Measurements from ENCODE around the gene FIZ1. TPM values are rescaled to one million over a fixed set of nuclear protein-coding genes. Genes with fewer than 3 reads are reported as not detected.

Gene FIZ1
- total RNA-seq, 1 donor from 2014 or later, result 20.4 TPM

DNA sequence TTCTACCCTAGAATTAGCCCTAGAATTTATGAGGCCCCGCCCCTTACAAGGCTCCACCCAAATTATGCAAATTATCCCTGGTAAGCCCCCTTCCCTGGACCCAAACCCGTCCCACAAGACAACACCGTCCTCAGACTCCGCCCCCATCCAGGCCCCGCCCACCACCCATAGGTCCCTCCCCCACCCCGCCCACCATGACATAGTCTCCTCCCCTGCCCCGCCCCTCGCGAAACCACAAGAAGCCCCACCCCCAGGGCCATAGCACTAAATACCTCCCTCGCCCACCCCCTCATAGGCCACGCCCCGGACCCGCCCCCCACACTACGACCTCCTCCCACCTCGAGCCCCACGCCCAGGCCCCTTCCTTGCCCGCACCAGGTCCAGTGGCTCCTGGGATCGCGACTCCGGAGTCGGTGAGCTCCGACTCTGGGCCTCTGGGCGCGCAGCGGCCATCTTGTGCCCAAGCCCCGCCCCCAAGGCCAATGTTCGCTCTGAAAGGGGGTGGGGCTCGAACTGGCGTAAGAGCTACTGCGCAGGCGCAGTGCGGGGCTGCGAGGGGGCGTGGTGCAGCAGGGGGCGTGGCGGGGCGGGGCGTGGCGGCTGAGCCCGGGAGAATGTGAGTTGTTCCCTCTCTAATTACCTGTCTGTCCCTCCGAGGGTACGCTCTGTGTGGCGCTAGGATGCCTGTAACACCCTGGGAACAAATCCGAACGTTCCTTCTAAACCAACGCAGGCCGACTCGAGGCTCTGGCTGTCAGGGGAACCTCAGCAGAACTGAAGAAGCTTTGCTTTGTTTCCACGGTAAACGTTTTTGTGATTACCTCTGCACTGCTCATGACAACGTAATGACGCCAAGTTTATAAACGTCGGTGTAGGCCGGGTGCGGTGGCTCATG, 25.0 kb upstream of the FIZ1 start, which contains the start of gene ZNF784:
ZNF784 (minus strand) TSS at position 458 of the 895 bp plus-strand sequence; CDS start at position 453, 5 bp downstream.
- Mint-ChIP-seq H3K4me1 (peaks cover 43% of the 10 kb centered on the region), H3K4me3 (peak within 1 kb of the TSS; percentile 96)
- intact Hi-C loops (cut with micrococcal nuclease), result loop anchor here (1.0 to 10.0 kb wide), 7 partner anchors 8 to 1160 kb away; partner anchors contain the start of genes FIZ1, LENG9, ZNF579 and ZNF865

DNA sequence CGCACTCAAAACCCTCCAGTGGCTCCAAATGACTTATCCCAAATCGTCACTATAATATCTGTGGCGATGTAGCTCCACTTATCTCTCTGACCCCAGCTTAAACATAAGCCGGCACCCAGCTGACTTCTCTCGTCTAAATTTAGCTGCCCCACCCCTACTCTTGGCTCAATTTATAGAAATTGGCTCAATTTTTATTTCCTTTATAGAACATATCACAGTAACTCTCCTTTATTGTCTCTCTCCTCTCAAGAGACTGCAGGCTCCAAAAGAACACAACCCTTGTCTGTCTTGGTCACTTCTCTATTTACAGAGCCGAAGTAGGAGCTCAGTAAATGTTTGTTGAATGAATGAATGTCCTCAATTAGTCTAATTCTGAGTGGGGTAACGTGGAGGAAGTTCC, 24.2 kb upstream of the FIZ1 start:
- Mint-ChIP-seq H3K36me3 (ENCODE audit: low read depth) (peaks cover 1% of the 10 kb centered on the region), H3K27ac (no peak overlapping the region), H3K9me3 (no peaks in the 10 kb centered on the region), H3K4me3 (peak overlapping the region; percentile 96), H3K4me1 (peaks cover 43% of the 10 kb centered on the region), H3K27me3 (peaks cover 9% of the 10 kb centered on the region)
- intact Hi-C loops (cut with micrococcal nuclease), result loop anchor here (5.0 to 10.0 kb wide), 2 partner anchors 41 to 1159 kb away; partner anchors contain the start of genes LENG9 and ZNF579
- no peak for DNase-seq

More for the DNA sequence above, 25.0 kb upstream of the FIZ1 start, which contains the start of gene ZNF784:
- no peaks in the 10 kb centered on the region for H3K9me3 Mint-ChIP-seq
- peaks cover 1% of the 10 kb centered on the region for H3K36me3 Mint-ChIP-seq (ENCODE audit: low read depth)
- DNase-seq, result peak; percentile 98
- H3K27me3 Mint-ChIP-seq, result peaks cover 13% of the 10 kb centered on the region
- peak within 1 kb of the TSS; percentile 99 for H3K27ac Mint-ChIP-seq

DNA sequence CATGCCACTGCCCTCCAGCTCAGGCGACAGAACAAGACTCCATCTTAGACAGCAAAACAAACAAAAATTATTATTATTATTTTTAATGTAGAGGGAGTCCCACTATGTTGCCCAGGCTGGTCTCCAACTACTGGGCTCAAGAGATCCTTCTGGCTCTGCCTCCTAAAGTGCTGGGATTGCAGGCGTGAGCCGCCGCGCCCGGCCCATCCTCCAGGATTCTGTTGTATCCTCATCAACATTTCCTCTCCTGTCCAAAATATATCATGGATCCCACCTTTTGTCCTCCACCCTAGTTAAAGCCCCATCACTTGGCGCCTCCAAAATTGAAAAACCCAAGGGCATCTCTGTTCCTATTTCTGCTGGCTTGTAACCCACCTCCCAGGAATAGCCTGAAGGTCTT, 23.8 kb upstream of the FIZ1 start:
- Mint-ChIP-seq H3K36me3 (ENCODE audit: low read depth) (peaks cover 1% of the 10 kb centered on the region), H3K27me3 (peaks cover 8% of the 10 kb centered on the region), H3K4me1 (peaks cover 43% of the 10 kb centered on the region), H3K9me3 (no peaks in the 10 kb centered on the region), H3K27ac (no peak overlapping the region), H3K4me3 (no peak overlapping the region)
- DNase-seq, result no peak
- intact Hi-C loops (cut with micrococcal nuclease), result loop anchor here (5.0 to 10.0 kb wide), 2 partner anchors 41 to 1158 kb away; partner anchors contain the start of genes LENG9 and ZNF579

DNA sequence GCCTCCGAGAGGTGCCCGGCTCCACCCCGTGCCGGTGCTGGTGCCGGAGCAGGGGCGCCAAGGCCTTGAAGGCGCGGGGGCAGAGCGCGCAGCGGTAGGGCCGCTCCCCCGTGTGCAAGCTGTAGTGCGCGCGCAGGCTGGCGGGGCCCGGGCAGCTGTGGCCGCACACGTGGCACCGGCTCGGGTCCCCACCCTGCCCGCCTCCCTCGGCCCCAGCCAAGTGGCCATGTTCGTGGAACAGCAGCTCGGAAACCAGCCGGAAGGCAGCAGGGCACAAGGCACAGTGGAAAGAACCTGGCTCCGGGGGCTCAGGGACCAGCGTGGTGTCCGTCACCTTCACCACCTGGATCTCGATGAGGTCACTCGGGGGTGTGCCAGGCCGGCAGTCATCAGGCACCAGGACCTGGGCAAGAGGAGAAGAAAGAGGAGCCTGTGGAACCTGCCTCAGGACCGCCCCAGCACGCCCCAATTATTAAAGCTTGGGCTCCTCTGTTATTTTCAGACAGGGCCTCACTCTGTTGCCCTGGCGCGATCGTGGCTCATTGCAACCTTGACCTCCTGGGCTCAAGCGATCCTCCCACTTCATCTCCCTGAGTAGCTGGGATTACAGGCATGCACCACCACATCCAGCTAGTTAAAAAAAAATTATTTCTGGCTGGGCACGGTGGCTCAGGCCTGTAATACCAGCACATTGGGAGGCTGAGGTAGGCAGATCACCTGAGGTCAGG, 23.1 kb upstream of the FIZ1 start:
- DNase-seq, result no peak
- no peak overlapping the region for H3K27ac Mint-ChIP-seq
- no peaks in the 10 kb centered on the region for H3K9me3 Mint-ChIP-seq
- H3K4me3 Mint-ChIP-seq, result no peak overlapping the region
- H3K4me1 Mint-ChIP-seq, result peaks cover 40% of the 10 kb centered on the region
- intact Hi-C loops (cut with micrococcal nuclease), result loop anchor here (5.0 to 10.0 kb wide), 2 partner anchors 40 to 1158 kb away; partner anchors contain the start of genes LENG9 and ZNF579
- peaks cover 3% of the 10 kb centered on the region for H3K27me3 Mint-ChIP-seq
- peaks cover 5% of the 10 kb centered on the region for H3K36me3 Mint-ChIP-seq (ENCODE audit: low read depth)

DNA sequence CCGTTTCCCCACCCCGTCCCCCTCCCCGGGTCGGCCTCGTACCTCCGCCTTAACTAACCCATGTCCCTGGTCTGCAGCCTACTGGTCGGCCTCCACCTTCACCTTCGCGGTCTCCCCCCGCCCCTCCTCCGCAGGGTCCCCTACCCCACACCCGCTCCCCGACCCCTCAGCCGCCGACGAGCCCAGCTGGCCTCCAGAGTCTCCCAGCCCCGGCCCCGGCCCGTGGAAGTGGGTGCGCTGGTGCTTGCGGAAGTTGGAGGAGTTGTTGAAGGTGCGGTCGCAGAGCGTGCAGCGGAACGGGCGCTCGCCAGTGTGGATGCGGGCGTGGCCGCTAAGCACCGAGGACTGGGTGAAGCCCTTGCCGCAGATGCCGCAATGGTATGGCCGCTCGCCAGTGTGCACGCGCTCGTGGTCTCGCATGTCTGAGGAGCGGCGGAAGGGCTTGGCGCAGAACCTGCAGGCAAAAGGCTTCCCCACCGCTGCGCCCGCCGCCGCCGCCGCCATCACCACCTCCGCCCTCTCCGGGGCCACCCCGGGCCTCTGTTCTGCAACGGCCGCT, 22.4 kb upstream of the FIZ1 start:
- intact Hi-C loops (cut with micrococcal nuclease), result loop anchor here (5.0 to 10.0 kb wide), 2 partner anchors 39 to 1157 kb away; partner anchors contain the start of genes LENG9 and ZNF579
- DNase-seq, result no peak
- Mint-ChIP-seq H3K4me1 (peaks cover 35% of the 10 kb centered on the region), H3K4me3 (no peak overlapping the region), H3K27ac (no peak overlapping the region), H3K9me3 (no peaks in the 10 kb centered on the region), H3K27me3 (peaks cover under 1% of the 10 kb centered on the region), H3K36me3 (ENCODE audit: low read depth) (peaks cover 10% of the 10 kb centered on the region)

DNA sequence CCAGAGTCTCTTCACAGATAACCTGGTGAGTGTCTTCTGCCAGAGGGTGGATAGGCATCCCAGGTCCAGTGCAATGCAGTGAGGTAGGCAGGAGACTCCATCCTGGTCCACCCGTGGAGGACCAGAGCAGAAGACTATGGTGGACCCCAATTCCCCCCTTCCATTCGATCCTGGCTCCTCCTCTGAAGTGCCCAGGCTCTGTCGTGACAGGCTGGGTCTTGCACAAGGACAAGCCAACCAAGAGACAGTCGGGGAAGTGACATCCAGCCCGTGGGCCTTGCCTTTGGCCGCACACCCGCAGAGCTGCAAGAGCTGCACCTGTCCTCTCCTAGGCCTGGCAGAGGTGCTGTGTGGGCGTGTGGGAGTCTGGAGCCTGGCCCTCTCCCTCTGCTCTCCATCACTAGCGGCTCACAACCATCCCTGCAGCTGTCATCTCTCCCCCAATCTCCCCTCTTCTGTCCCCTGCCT, 21.9 kb upstream of the FIZ1 start:
- H3K27me3 Mint-ChIP-seq, result no peaks in the 10 kb centered on the region
- no peak overlapping the region for H3K4me3 Mint-ChIP-seq
- DNase-seq, result no peak
- intact Hi-C loops (cut with micrococcal nuclease), result loop anchor here (5.0 to 10.0 kb wide), 2 partner anchors 39 to 1156 kb away; partner anchors contain the start of genes LENG9 and ZNF579
- H3K4me1 Mint-ChIP-seq, result peaks cover 30% of the 10 kb centered on the region
- H3K36me3 Mint-ChIP-seq (ENCODE audit: low read depth), result peaks cover 11% of the 10 kb centered on the region
- no peak overlapping the region for H3K27ac Mint-ChIP-seq
- H3K9me3 Mint-ChIP-seq, result no peaks in the 10 kb centered on the region

DNA sequence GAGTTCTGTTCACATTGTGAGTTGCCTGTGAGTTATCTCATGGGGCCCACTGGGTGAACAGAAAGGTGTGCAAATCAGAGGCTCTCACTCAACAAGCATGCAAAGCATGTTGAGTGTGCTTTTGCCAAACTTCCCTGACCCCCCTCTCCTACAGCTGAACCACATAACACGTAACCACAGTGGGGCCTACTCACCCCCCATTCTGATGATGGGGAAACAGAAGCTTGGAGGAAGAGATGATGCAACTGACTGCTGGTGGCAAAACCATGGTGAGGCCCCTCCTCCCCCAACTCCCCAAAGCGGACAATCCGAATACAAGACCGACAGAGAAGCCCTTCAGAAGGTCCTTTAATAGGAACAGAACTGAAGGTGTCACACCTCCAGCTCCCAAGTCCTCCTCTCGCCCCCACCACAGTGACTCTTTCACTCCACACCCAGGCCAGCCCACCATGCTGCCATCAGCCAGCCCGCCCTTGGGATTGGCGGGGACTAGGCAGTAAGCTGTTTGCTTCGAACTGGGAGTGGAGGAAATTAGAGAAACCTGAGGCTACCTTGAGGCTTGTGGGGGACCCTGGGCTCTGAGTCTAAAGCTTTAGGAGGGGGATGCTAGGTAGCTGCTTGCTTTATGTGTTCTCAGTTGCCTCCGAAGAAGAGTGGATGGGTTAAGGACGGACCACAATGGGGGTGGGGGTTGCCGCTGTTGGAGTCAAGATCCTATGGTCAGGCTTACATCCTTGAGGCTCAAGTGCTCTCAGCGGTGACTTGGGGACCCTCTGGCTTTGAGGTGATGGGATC, 21.3 kb upstream of the FIZ1 start:
- no peak for DNase-seq
- H3K27ac Mint-ChIP-seq, result no peak overlapping the region
- no peak overlapping the region for H3K4me3 Mint-ChIP-seq
- H3K9me3 Mint-ChIP-seq, result no peaks in the 10 kb centered on the region
- H3K27me3 Mint-ChIP-seq, result no peaks in the 10 kb centered on the region
- intact Hi-C loops (cut with micrococcal nuclease), result loop anchor here (5.0 to 10.0 kb wide), 2 partner anchors 38 to 1156 kb away; partner anchors contain the start of genes LENG9 and ZNF579
- H3K36me3 Mint-ChIP-seq (ENCODE audit: low read depth), result peaks cover 11% of the 10 kb centered on the region
- H3K4me1 Mint-ChIP-seq, result peaks cover 26% of the 10 kb centered on the region

DNA sequence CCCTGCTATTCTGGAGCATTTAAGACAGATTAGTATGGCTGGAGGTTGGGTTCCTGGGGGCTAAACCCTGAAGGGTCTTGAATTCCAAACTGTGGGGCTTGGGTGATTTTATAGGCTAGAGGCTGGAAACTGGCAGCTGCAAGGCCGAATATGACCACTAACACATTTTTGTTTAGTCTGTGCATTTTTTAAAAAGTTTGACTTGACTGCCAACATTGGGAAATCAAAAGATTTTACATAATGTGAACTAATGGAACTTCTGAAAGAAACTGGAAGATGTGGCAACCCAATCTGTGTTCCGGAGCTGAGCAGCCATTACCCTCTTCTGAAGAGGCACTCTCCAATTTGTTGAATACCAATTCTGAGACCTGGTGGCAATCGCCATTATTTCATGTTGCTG, 20.0 kb upstream of the FIZ1 start:
- Mint-ChIP-seq H3K4me3 (no peak overlapping the region), H3K4me1 (peaks cover 17% of the 10 kb centered on the region), H3K36me3 (ENCODE audit: low read depth) (peaks cover 11% of the 10 kb centered on the region), H3K27me3 (no peaks in the 10 kb centered on the region), H3K27ac (no peak overlapping the region), H3K9me3 (no peaks in the 10 kb centered on the region)
- intact Hi-C loops (cut with micrococcal nuclease), result no loop called here
- DNase-seq, result no peak

DNA sequence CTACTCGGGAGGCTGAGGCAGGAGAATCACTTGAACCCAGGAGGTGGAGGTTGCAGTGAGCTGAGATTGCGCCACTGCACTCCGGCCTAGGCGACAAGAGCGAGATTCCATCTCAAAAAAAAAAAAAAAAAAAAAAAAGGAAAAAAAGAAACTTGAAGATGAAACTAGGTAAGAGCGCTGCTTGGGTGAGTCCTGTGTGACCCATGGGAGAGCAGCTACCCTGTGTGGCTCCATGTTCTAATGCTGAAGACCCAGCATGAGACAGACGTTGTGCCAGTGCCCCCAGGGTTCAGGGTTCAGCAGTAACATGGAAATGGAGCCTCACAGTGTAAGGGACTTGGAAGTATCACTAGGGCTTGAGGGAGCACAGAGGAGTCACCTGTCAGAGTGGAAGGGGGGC, 19.1 kb upstream of the FIZ1 start:
- Mint-ChIP-seq H3K4me3 (no peak overlapping the region), H3K36me3 (ENCODE audit: low read depth) (peaks cover 11% of the 10 kb centered on the region), H3K4me1 (peaks cover 12% of the 10 kb centered on the region), H3K9me3 (no peaks in the 10 kb centered on the region), H3K27ac (no peak overlapping the region), H3K27me3 (no peaks in the 10 kb centered on the region)
- intact Hi-C loops (cut with micrococcal nuclease), result no loop called here
- no peak for DNase-seq

DNA sequence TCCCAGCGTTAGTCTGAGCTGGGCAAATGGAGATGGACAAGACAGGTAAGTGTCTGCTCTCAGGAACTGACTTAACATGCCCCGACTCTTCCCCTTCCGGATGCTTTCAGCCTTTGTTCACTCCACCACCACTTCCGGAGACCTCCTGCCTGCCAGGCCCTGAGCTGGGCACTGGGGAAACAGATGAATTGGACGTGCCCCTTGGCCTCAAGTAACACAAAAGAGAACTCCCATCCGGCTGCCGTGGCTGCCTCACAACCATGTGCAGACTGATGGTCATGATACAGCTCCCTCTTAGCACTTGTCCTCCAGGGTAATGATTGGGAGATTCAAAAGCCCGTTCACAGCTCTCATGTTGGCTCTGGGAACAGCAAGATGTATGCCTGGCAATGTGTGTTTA, 18.1 kb upstream of the FIZ1 start:
- no peaks in the 10 kb centered on the region for H3K9me3 Mint-ChIP-seq
- no peak overlapping the region for H3K27ac Mint-ChIP-seq
- H3K4me1 Mint-ChIP-seq, result peaks cover 16% of the 10 kb centered on the region
- peaks cover 18% of the 10 kb centered on the region for H3K36me3 Mint-ChIP-seq (ENCODE audit: low read depth)
- no peaks in the 10 kb centered on the region for H3K27me3 Mint-ChIP-seq
- DNase-seq, result no peak
- no peak overlapping the region for H3K4me3 Mint-ChIP-seq
- intact Hi-C loops (cut with micrococcal nuclease), result no loop called here

DNA sequence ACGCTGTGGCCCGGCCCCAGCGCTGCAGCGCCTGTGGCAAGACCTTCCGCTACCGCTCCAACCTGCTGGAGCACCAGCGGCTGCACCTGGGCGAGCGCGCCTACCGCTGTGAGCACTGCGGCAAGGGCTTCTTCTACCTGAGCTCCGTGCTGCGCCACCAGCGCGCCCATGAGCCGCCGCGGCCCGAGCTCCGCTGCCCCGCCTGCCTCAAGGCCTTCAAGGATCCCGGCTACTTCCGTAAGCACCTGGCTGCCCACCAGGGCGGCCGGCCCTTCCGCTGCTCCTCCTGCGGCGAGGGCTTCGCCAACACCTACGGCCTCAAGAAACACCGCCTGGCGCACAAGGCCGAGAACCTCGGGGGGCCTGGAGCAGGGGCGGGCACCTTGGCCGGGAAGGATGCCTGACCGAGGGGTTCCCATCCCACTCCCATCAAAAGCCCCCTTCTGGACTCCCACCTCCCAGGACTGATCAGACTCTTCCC, 17.1 kb upstream of the FIZ1 start:
- Mint-ChIP-seq H3K27me3 (no peaks in the 10 kb centered on the region), H3K4me3 (no peak overlapping the region), H3K36me3 (ENCODE audit: low read depth) (peaks cover 25% of the 10 kb centered on the region), H3K27ac (no peak overlapping the region), H3K4me1 (peaks cover 22% of the 10 kb centered on the region), H3K9me3 (no peaks in the 10 kb centered on the region)
- DNase-seq, result no peak
- intact Hi-C loops (cut with micrococcal nuclease), result no loop called here

DNA sequence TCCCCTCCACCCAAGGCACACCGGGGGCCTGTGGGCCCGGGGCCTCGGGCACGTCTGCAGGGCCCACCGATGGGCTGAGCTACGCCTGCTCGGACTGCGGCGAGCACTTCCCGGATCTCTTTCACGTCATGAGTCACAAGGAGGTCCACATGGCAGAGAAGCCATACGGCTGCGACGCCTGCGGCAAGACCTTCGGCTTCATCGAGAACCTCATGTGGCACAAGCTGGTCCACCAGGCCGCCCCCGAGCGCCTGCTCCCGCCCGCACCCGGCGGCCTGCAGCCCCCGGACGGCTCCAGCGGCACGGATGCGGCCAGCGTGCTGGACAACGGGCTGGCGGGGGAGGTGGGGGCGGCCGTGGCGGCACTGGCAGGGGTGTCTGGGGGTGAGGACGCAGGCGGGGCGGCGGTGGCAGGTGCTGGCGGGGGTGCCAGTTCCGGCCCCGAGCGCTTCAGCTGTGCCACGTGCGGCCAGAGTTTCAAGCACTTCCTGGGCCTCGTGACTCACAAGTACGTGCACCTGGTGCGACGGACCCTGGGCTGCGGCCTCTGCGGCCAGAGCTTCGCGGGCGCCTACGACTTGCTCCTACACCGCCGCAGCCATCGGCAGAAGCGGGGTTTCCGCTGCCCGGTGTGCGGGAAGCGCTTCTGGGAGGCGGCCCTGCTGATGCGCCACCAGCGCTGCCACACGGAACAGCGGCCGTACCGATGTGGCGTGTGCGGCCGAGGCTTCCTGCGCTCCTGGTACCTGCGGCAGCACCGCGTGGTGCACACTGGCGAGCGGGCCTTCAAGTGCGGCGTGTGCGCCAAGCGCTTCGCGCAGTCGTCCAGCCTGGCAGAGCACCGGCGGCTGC, 16.5 kb upstream of the FIZ1 start:
- no peak for DNase-seq
- Mint-ChIP-seq H3K9me3 (no peaks in the 10 kb centered on the region), H3K4me1 (peaks cover 23% of the 10 kb centered on the region), H3K4me3 (no peak overlapping the region), H3K27me3 (no peaks in the 10 kb centered on the region), H3K36me3 (ENCODE audit: low read depth) (peaks cover 29% of the 10 kb centered on the region), H3K27ac (no peak overlapping the region)
- intact Hi-C loops (cut with micrococcal nuclease), result no loop called here
